HepG2 (cell line): ENCODE measurements around the gene BHLHE41. TPM values are rescaled to one million over a fixed set of nuclear protein-coding genes. Genes with fewer than 3 reads are reported as not detected.

Experiments
- AHDC1 ChIP-seq: sonication (generic); formaldehyde crosslinking; IDR thresholded peaks from 2 replicates; pipeline ENCODE4 v1.5.1; 2020; ENCODE audit warnings: mild to moderate bottlenecking, missing genetic modification reagents, borderline replicate concordance
- ARID2 ChIP-seq: sonication (generic); formaldehyde crosslinking; IDR thresholded peaks from 2 replicates; pipeline ENCODE4 v1.8.1; 2022; ENCODE audit warnings: mild to moderate bottlenecking, missing genetic modification reagents, borderline replicate concordance
- BCL3 ChIP-seq: sonication (generic); formaldehyde crosslinking; IDR thresholded peaks from 2 replicates; pipeline ENCODE4 v1.5.1; 2020; ENCODE audit warnings: mild to moderate bottlenecking, missing genetic modification reagents, moderate library complexity
- CBFB ChIP-seq: sonication (generic); formaldehyde crosslinking; IDR thresholded peaks from 2 replicates; pipeline ENCODE4 v1.4.0; 2020; ENCODE audit warnings: missing genetic modification reagents
- GTF3A ChIP-seq: sonication (generic); formaldehyde crosslinking; conservative IDR thresholded peaks from 2 replicates; pipeline ENCODE4 v1.4.0; 2020; ENCODE audit warnings: mild to moderate bottlenecking, missing genetic modification reagents
- HDAC1 ChIP-seq: sonication (generic); formaldehyde crosslinking; IDR thresholded peaks from 2 replicates; pipeline ENCODE4 v1.5.1; 2020; ENCODE audit warnings: mild to moderate bottlenecking, missing genetic modification reagents
- KAT2B ChIP-seq: fragments of 150-350 bp; IDR thresholded peaks from 2 replicates; pipeline ENCODE4 v1.6.1; 2014; ENCODE audit warnings: low read depth, low read length, borderline replicate concordance
- KAT7 ChIP-seq: IDR thresholded peaks from 2 replicates; pipeline ENCODE4 v1.6.1; 2018; ENCODE audit warnings: borderline replicate concordance, missing compliant biosample characterization
- MBNL3 ChIP-seq: fragments of 250-450 bp; sonication (Bioruptor Pico); conservative IDR thresholded peaks from 2 replicates; pipeline ENCODE4 v1.8.0; 2022; ENCODE audit warnings: mild to moderate bottlenecking, inconsistent platforms
- MXD4 ChIP-seq: IDR thresholded peaks from 2 replicates; pipeline ENCODE4 v1.6.1; 2016; ENCODE audit warnings: mild to moderate bottlenecking, missing biosample characterization, missing genetic modification reagents
- PRDM4 ChIP-seq: sonication (generic); formaldehyde crosslinking; IDR thresholded peaks from 2 replicates; pipeline ENCODE4 v1.9.0; 2021; ENCODE audit warnings: missing genetic modification reagents, borderline replicate concordance
- RBFOX2 ChIP-seq: fragments of 200-400 bp; formaldehyde crosslinking; IDR thresholded peaks from 2 replicates; pipeline ENCODE4 v1.6.1; 2017; ENCODE audit warnings: low read depth, mild to moderate bottlenecking, low read length
- SMARCE1 ChIP-seq: fragments of 450-650 bp; IDR thresholded peaks from 2 replicates; pipeline ENCODE4 v1.6.1; 2017; ENCODE audit warnings: borderline replicate concordance
- UBTF ChIP-seq: sonication (generic); formaldehyde crosslinking; IDR thresholded peaks from 2 replicates; pipeline ENCODE4 v1.4.0; 2020; ENCODE audit warnings: mild to moderate bottlenecking, missing genetic modification reagents
- ZBTB20 ChIP-seq: sonication (generic); formaldehyde crosslinking; IDR thresholded peaks from 2 replicates; pipeline ENCODE4 v1.8.1; 2023; ENCODE audit warnings: missing genetic modification reagents, low read depth, mild to moderate bottlenecking, borderline replicate concordance
- ZNF12 ChIP-seq: sonication (generic); formaldehyde crosslinking; IDR thresholded peaks from 2 replicates; pipeline ENCODE4 v1.5.0; 2020; ENCODE audit warnings: missing genetic modification reagents
- ZNF772 ChIP-seq: sonication (generic); formaldehyde crosslinking; IDR thresholded peaks from 2 replicates; pipeline ENCODE4 v1.5.0; 2020; ENCODE audit warnings: mild to moderate bottlenecking, missing genetic modification reagents
- polyA plus RNA-seq, 8 experiments: library from polyadenylated mRNA; depleted of rRNA in 3 of 8; stranded (reverse) in 7 of 8; unstranded in 1 of 8; fragments of >200 nt; fragmentation: Illumina TruSeq in 4 of 8; extraction: Trizol in 4 of 8; gene quantifications; 2 replicates each; pipeline versions ENCODE4 v1.2.1 to v1.2.3, GENCODE V29; 2011 to 2016; ENCODE audit warnings: low read depth in 4 of 8, missing spikeins in 1 of 8, mixed read lengths in 1 of 8; ENCODE audit not compliant: insufficient read depth in 1 of 8
- total RNA-seq, 5 experiments: library from RNA; depleted of rRNA; stranded (reverse); fragments of >200 nt; fragmentation: Illumina TruSeq; extraction: Trizol; gene quantifications; 2 replicates each; pipeline ENCODE4 v1.2.3, GENCODE V29; 2016; ENCODE audit warnings: low read depth in 1 of 5

The BHLHE41 gene
- total and polyA plus RNA-seq, 2 of the 13 experiments (the other 11 are each of a cell fraction or from before 2014, with no cell fraction given), result 0.03 TPM; not detected in 1

GRCh38 chr12:26113853-26114719, 10.8 kb downstream of the BHLHE41 start (continued):
- no peak for TF ChIP-seq GTF3A (CRISPR knock-in tag)
- TF ChIP-seq ZNF12 (CRISPR knock-in tag), result peak; percentile 30; the same call in 1 of the 2 replicates
- TF ChIP-seq UBTF (CRISPR knock-in tag), result peak; percentile 69
- TF ChIP-seq PRDM4 (CRISPR knock-in tag), result no peak
- peak; percentile 91 for TF ChIP-seq BCL3
- peak; percentile 91 for TF ChIP-seq ZBTB20 (CRISPR knock-in tag)
- no peak for TF ChIP-seq ARID2 (CRISPR knock-in tag)
- TF ChIP-seq MBNL3 (CRISPR knock-in tag), result no peak
- peak; percentile 75 for TF ChIP-seq AHDC1 (CRISPR knock-in tag)
- peak; percentile 69 for TF ChIP-seq MXD4
- peak; percentile 75; the same call in 1 of the 2 replicates for TF ChIP-seq ZNF772
- TF ChIP-seq RBFOX2, result peak; percentile 71
- peak; percentile 95 for TF ChIP-seq HDAC1
- no peak for TF ChIP-seq CBFB (CRISPR knock-in tag)
- no peak for TF ChIP-seq SMARCE1
- no peak for TF ChIP-seq KAT2B
- 0 out of 2 replicates have a peak, but pooled peaks have one; percentile 31 for TF ChIP-seq KAT7 (CRISPR knock-in tag)
